Keratinocyte (primary cell): ENCODE results near the gene MAPK8.

ENCODE experiments used
- CTCF ChIP-seq, 3 experiments: IDR thresholded peaks in 1 of 3; conservative IDR thresholded peaks in 1 of 3; optimal IDR thresholded peaks in 1 of 3; 2 replicates in 2 of 3; 3 replicates in 1 of 3; pipeline versions ENCODE3 to v1.5.1; 2011; ENCODE audit warnings: low read length in 3 of 3, mild to moderate bottlenecking in 3 of 3, moderate library complexity in 2 of 3, control low read depth in 1 of 3, inconsistent platforms in 1 of 3; ENCODE audit not compliant: insufficient read depth in 2 of 3; ENCODE audit errors: extremely low read depth in 1 of 3
- EZH2 ChIP-seq: IDR thresholded peaks from one replicate; pipeline ENCODE4 v1.6.1; 2012; ENCODE audit warnings: inconsistent platforms, mild to moderate bottlenecking, low read length, moderate library complexity

DNA sequence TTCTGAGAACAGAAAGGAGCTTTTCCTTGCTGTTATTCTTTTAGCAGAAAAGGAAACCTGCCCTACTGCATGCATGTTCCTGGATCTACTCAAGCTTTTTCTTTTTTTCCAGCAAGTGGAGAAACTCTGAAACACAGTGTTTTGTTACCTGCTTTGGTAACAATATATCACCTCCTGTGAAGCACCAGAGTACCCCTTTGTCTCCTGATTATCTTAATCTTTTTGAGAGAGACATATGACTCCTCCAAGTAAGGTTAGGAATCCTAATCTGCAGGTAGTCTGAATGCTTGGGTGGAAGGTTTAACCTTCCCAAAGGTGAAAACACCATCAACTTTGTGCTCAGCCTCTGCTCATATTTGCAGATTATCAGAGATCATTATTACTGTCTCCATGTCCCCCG is 93.1 kb downstream of the MAPK8 start:
- no peak for TF ChIP-seq CTCF (optimal IDR thresholded peaks at IDR 0.05 in 1 of 3, IDR thresholded peaks at IDR 0.05 in 1 of 3, conservative IDR thresholded peaks at IDR 0.05 in 1 of 3; ENCODE audit: extremely low read depth in 1 of 3, insufficient read depth in 2 of 3, low read length in 3 of 3)
- TF ChIP-seq EZH2 = no peak
